GM10266 (cell line): ENCODE data around the gene RECK.

Source experiments
- DNase-seq: peaks from one replicate; pipeline ENCODE4 v3.0.0; 2012; ENCODE audit errors: extremely low spot score
- CTCF ChIP-seq: IDR thresholded peaks from 2 replicates; pipeline ENCODE4 v1.5.1; 2012; ENCODE audit warnings: mild to moderate bottlenecking, low read depth; ENCODE audit not compliant: control insufficient read depth, insufficient read depth; ENCODE audit errors: missing control alignments

The RECK gene

GRCh38 chr9:36049408-36049807 lies 12.7 kb downstream of the RECK start:
- DNase-seq, result no peak
- no peak for TF ChIP-seq CTCF

GRCh38 chr9:36050476-36050875 lies 13.8 kb downstream of the RECK start:
- no peak for DNase-seq
- no peak for TF ChIP-seq CTCF

- no peak for DNase-seq
- no peak for TF ChIP-seq CTCF
These were observed 14.6 kb downstream of the RECK start for GRCh38 chr9:36051317-36051716.

- no peak for TF ChIP-seq CTCF
- DNase-seq, result no peak
These were observed 17.3 kb downstream of the RECK start for GRCh38 chr9:36053971-36054370.

GRCh38 chr9:36056896-36057295 lies 20.2 kb downstream of the RECK start:
- TF ChIP-seq CTCF, result no peak
- no peak for DNase-seq

- no peak for TF ChIP-seq CTCF
- no peak for DNase-seq
These were observed 27.2 kb downstream of the RECK start for GRCh38 chr9:36063804-36064447.

- TF ChIP-seq CTCF, result no peak
- no peak for DNase-seq
These were observed 27.8 kb downstream of the RECK start for GRCh38 chr9:36064448-36065037.
